ENCODE results near the gene TTC8. TPM values are rescaled to one million over a fixed set of nuclear protein-coding genes. Genes with fewer than 3 reads are reported as not detected.

Gene TTC8
- total and polyA plus RNA-seq, 2 donors (not counting 3 experiments of a cell fraction or from before 2014, with no cell fraction given) = 11.9 to 16.3 TPM

- ChIA-PET POLR2A (no interaction called here), CTCF (no interaction called here)
- H3K36me3 ChIP-seq (ENCODE audit: control insufficient read depth in 2 of 2, extremely low read depth in 1 of 2, insufficient read depth in 2 of 2, low read length in 2 of 2) = no peaks in the 10 kb centered on the region
- BruUV-seq (replicated peaks) = no TSS peak
- no peaks in the 10 kb centered on the region for H3K27me3 ChIP-seq (ENCODE audit: control insufficient read depth in 2 of 2, insufficient read depth in 2 of 2, low read length in 2 of 2)
- no peak overlapping the region for H3K4me3 ChIP-seq (replicated peaks in 1 of 3; ENCODE audit: insufficient read depth in 1 of 3, low read depth in 1 of 3, low read length in 3 of 3)
- no peaks in the 10 kb centered on the region for H3K9me3 ChIP-seq (replicated peaks; ENCODE audit: control insufficient read depth, insufficient read depth, low read length)
- FAIRE-seq = no peak
- H3K79me2 ChIP-seq (ENCODE audit: control insufficient read depth, insufficient read depth, low read length) = no peaks in the 10 kb centered on the region
- no peaks in the 10 kb centered on the region for H3K4me1 ChIP-seq (ENCODE audit: control insufficient read depth, extremely low read depth, insufficient read depth, low read length)
- intact Hi-C loops (cut with micrococcal nuclease) = no loop called here
- no peaks in the 10 kb centered on the region for H3K9me1 ChIP-seq (replicated peaks; ENCODE audit: control insufficient read depth, extremely low read depth, insufficient read depth, low read length)
- DNase-seq (ENCODE audit: low read depth, low spot score) = no peak
- no peak overlapping the region for H3K27ac ChIP-seq (ENCODE audit: insufficient read depth, low read depth, low read length)
- H2AFZ ChIP-seq (ENCODE audit: low read depth, low read length) = no peak overlapping the region
- H3K4me2 ChIP-seq (ENCODE audit: insufficient read depth, low read length) = no peak overlapping the region
- dilution Hi-C loops (cut with MboI; ENCODE audit: extremely low pct_ligation_motif_present, low sequenced_read_pairs) = no loop called here
- H3K9ac ChIP-seq (replicated peaks; ENCODE audit: extremely low read depth, insufficient read depth, low read length) = no peak overlapping the region
- no peaks in the 10 kb centered on the region for H4K20me1 ChIP-seq (replicated peaks; ENCODE audit: control insufficient read depth, extremely low read depth, insufficient read depth, low read length)
- TF ChIP-seq, protein P1, sequence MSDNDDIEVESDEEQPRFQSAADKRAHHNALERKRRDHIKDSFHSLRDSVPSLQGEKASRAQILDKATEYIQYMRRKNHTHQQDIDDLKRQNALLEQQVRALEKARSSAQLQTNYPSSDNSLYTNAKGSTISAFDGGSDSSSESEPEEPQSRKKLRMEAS (IDR thresholded peaks at IDR 0.05; ENCODE audit: insufficient read depth, insufficient read length) = no peak
- TF ChIP-seq, protein P2, sequence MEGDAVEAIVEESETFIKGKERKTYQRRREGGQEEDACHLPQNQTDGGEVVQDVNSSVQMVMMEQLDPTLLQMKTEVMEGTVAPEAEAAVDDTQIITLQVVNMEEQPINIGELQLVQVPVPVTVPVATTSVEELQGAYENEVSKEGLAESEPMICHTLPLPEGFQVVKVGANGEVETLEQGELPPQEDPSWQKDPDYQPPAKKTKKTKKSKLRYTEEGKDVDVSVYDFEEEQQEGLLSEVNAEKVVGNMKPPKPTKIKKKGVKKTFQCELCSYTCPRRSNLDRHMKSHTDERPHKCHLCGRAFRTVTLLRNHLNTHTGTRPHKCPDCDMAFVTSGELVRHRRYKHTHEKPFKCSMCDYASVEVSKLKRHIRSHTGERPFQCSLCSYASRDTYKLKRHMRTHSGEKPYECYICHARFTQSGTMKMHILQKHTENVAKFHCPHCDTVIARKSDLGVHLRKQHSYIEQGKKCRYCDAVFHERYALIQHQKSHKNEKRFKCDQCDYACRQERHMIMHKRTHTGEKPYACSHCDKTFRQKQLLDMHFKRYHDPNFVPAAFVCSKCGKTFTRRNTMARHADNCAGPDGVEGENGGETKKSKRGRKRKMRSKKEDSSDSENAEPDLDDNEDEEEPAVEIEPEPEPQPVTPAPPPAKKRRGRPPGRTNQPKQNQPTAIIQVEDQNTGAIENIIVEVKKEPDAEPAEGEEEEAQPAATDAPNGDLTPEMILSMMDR (IDR thresholded peaks at IDR 0.05; ENCODE audit: extremely low read depth in 1 of 2, insufficient read depth in 1 of 2, low read depth in 1 of 2, low read length in 2 of 2) = no peak
- TF ChIP-seq POLR2AphosphoS5 (IDR thresholded peaks at IDR 0.05; ENCODE audit: insufficient read depth, low read depth, low read length) = no peak
- no peak for TF ChIP-seq FOS (IDR thresholded peaks at IDR 0.05; ENCODE audit: borderline replicate concordance, insufficient read depth, low read length)
- no peak for TF ChIP-seq MYC (IDR thresholded peaks at IDR 0.05; ENCODE audit: low read depth, low read length)
- no peak for TF ChIP-seq POLR2A (IDR thresholded peaks at IDR 0.05; ENCODE audit: low read depth, low read length)
- TF ChIP-seq JUN (IDR thresholded peaks at IDR 0.05; ENCODE audit: borderline replicate concordance, insufficient read depth, insufficient read length, low read depth) = no peak
- TF ChIP-seq EZH2 (IDR thresholded peaks at IDR 0.05; ENCODE audit: borderline replicate concordance, low read depth, low read length, severe bottlenecking) = no peak
- no peak for TF ChIP-seq GATA2 (IDR thresholded peaks at IDR 0.05; ENCODE audit: insufficient read depth, insufficient read length, low read depth, low read length)
These were observed 48.9 kb upstream of the TTC8 start for GRCh38 chr14:88775532-88775931.
